Body of pancreas (tissue), 4 donors: Measurements from ENCODE around the gene FURIN. TPM values are rescaled to one million over a fixed set of nuclear protein-coding genes. Genes with fewer than 3 reads are reported as not detected.

ENCODE experiments used
- ATAC-seq: fragments of 150-250 bp; one replicate; pipeline ENCODE4 v1.9.1; 2016
- DNase-seq, 4 donors: peaks; one replicate each; pipeline ENCODE4 v3.0.0-alpha.2; 2019
- H3K27ac ChIP-seq, 4 donors: fragments of 200-600 bp; sonication (generic); 1 replicate in 3 of 4; 2 replicates in 1 of 4; pipeline versions ENCODE4 v1.5.1 to v1.6.1; 2016 to 2019; ENCODE audit warnings: mild to moderate bottlenecking in 1 of 4, mixed read lengths in 1 of 4, moderate library complexity in 1 of 4
- H3K27me3 ChIP-seq, 2 donors: fragments of 200-600 bp; sonication (generic); one replicate each; pipeline ENCODE4 v1.6.0; 2016; ENCODE audit warnings: mild to moderate bottlenecking in 1 of 2
- H3K36me3 ChIP-seq, 2 donors: fragments of 200-600 bp; sonication (generic); replicated peaks in 1 of 2; 2 replicates each; pipeline ENCODE4 v1.5.1; 2016; ENCODE audit warnings: low read depth in 2 of 2; ENCODE audit not compliant: insufficient read depth in 1 of 2
- H3K4me1 ChIP-seq: fragments of 200-600 bp; sonication (generic); one replicate; pipeline ENCODE4 v1.6.0; 2016
- H3K4me3 ChIP-seq, 2 donors: fragments of 200-600 bp; sonication (generic); 1 replicate in 1 of 2; 2 replicates in 1 of 2; pipeline ENCODE4 v1.5.1; 2016 to 2019
- H3K9me3 ChIP-seq, 3 donors: fragments of 200-600 bp; sonication (generic); 1 replicate in 2 of 3; 2 replicates in 1 of 3; pipeline ENCODE4 v1.5.1; 2016
- POLR2A ChIP-seq, 3 donors: fragments of 450-650 bp; IDR thresholded peaks; one replicate each; pipeline ENCODE4 v1.6.1; 2016; ENCODE audit warnings: antibody characterized with exemption in 3 of 3, mild to moderate bottlenecking in 2 of 3
- WGBS, 2 donors: methylation state at CpG; one replicate each; pipeline ENCODE4 v1.1.5; 2017; 5-methylcytosine and 5-hydroxymethylcytosine counted together
- intact Hi-C: fragments of 100-400 bp; cut with DNase I; formaldehyde crosslinking; loops from one replicate; pipeline ENCODE4 v1.15.1; 2023
- total RNA-seq, 2 donors: library from RNA; depleted of rRNA; stranded (reverse); fragments of >200 nt; gene quantifications; one replicate each; pipeline ENCODE4 v1.1.0, GENCODE V29; 2016
- TF ChIP-seq, protein P1 (sequence below), 7 experiments: fragments of 450-650 bp in 4 of 7; fragments of 200-600 bp in 3 of 7; sonication (generic) in 3 of 7; IDR thresholded peaks; one replicate each; pipeline ENCODE4 v1.5.1; 2016 to 2019; ENCODE audit warnings: antibody characterized with exemption in 7 of 7

The FURIN gene
- total RNA-seq, 2 donors from 2014 or later: 88.0 to 112 TPM

DNA sequence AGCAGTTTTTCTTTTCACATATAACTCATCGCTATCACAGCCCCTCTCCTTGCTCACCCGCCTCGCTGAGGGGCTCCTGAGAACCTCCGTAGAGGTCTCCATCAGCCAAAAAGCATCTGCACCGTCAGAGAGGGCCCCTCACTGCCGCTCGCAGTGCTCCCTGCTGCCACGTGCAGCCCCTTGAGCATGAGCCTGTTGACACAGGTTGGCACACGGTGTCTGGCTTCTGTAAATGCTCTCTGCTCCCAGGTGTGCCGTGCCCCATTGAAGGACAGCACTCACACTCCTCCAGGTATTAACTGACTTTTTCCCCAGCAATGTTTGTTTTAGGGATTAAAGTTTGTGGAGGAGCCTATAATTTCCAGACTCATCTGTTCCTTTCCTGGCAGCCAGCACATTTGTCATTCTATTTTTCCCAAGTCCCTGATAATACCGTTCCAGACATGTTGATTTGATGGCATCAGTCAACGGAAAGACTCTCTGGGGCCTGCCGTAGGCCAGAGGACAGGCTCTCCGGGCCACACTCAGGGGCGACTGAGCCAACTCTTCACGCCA lies 2.1 kb upstream of the FURIN start:
- Histone ChIP-seq H3K9me3 (no peaks in the 10 kb centered on the region), H3K4me3 (no peak overlapping the region), H3K27me3 (no peaks in the 10 kb centered on the region), H3K36me3 (no peaks in the 10 kb centered on the region), H3K4me1 (peaks cover 61% of the 10 kb centered on the region), H3K27ac (peak overlapping the region in 3 of 4 donors; percentile 24 to 35 (median 24))
- DNase-seq (peak in 2 of 4 donors; percentile 24 to 37), ATAC-seq (no peak)
- TF ChIP-seq POLR2A (IDR thresholded peaks at IDR 0.05): no peak
- TF ChIP-seq, protein P1, sequence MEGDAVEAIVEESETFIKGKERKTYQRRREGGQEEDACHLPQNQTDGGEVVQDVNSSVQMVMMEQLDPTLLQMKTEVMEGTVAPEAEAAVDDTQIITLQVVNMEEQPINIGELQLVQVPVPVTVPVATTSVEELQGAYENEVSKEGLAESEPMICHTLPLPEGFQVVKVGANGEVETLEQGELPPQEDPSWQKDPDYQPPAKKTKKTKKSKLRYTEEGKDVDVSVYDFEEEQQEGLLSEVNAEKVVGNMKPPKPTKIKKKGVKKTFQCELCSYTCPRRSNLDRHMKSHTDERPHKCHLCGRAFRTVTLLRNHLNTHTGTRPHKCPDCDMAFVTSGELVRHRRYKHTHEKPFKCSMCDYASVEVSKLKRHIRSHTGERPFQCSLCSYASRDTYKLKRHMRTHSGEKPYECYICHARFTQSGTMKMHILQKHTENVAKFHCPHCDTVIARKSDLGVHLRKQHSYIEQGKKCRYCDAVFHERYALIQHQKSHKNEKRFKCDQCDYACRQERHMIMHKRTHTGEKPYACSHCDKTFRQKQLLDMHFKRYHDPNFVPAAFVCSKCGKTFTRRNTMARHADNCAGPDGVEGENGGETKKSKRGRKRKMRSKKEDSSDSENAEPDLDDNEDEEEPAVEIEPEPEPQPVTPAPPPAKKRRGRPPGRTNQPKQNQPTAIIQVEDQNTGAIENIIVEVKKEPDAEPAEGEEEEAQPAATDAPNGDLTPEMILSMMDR (IDR thresholded peaks at IDR 0.05): no peak
- intact Hi-C loops: no loop called here
- 31 to 33% methylated on average over 14 to 15 of the region's 16 CpGs for WGBS, 2 donors

DNA sequence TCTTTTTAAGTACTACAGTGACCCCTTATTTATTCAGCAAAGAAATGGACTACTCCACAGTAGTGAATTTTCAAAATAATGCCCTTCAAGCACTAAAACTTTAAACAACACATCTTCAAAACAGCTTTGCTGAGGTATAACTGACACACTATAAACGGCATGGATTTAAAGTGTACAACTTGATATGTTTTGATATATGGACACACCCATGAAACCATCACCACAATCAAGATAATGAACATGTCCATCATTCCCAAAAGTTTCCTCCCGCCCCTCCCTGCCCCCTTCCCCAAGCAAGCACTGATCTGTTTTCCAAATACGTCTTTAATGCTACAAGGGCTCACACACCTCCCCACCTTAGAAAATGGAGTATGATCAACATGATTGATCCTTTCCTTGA lies 1.6 kb upstream of the FURIN start:
- peaks cover 55% of the 10 kb centered on the region for H3K4me1 ChIP-seq
- H3K4me3 ChIP-seq: no peak overlapping the region
- ATAC-seq: no peak
- intact Hi-C loops: no loop called here
- no peaks in the 10 kb centered on the region for H3K36me3 ChIP-seq
- DNase-seq: no peak
- no peak for TF ChIP-seq POLR2A (IDR thresholded peaks at IDR 0.05)
- TF ChIP-seq, protein P1 (IDR thresholded peaks at IDR 0.05): no peak
- no peaks in the 10 kb centered on the region for H3K9me3 ChIP-seq
- H3K27ac ChIP-seq: peak overlapping the region in 3 of 4 donors; percentile 24 to 35 (median 24)
- 68 to 78% methylated on average over 3 of the region's 3 CpGs for WGBS, 2 donors
- H3K27me3 ChIP-seq: no peaks in the 10 kb centered on the region

DNA sequence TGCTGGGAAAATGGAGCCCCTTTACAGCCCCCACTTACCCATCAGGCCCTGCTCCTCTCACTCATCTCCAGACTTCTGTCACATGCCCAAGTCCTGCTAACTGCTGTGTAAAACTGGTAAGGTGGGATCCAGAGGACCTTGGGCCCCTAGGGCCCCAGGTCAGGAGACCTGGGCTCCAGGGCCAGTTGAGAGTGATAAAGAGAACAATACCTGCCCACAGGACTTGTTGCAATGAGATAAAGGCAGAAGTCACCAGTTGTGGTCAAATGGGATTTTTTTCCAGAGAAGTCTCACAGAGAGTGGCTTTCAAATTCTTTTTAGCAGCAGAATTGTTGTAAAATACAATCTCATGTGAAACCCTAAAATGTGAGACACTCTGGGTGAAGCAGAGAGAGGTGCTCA lies 753 bp downstream of the FURIN start:
- no peaks in the 10 kb centered on the region for H3K9me3 ChIP-seq
- H3K4me3 ChIP-seq: no peak overlapping the region
- H3K36me3 ChIP-seq: no peaks in the 10 kb centered on the region
- no peaks in the 10 kb centered on the region for H3K27me3 ChIP-seq
- ATAC-seq (no peak), DNase-seq (no peak)
- intact Hi-C loops: no loop called here
- TF ChIP-seq, protein P1 (IDR thresholded peaks at IDR 0.05): no peak
- TF ChIP-seq POLR2A (IDR thresholded peaks at IDR 0.05): no peak
- peaks cover 66% of the 10 kb centered on the region for H3K4me1 ChIP-seq
- H3K27ac ChIP-seq: peak overlapping the region in 3 of 4 donors; percentile 3 to 95 (median 92)

DNA sequence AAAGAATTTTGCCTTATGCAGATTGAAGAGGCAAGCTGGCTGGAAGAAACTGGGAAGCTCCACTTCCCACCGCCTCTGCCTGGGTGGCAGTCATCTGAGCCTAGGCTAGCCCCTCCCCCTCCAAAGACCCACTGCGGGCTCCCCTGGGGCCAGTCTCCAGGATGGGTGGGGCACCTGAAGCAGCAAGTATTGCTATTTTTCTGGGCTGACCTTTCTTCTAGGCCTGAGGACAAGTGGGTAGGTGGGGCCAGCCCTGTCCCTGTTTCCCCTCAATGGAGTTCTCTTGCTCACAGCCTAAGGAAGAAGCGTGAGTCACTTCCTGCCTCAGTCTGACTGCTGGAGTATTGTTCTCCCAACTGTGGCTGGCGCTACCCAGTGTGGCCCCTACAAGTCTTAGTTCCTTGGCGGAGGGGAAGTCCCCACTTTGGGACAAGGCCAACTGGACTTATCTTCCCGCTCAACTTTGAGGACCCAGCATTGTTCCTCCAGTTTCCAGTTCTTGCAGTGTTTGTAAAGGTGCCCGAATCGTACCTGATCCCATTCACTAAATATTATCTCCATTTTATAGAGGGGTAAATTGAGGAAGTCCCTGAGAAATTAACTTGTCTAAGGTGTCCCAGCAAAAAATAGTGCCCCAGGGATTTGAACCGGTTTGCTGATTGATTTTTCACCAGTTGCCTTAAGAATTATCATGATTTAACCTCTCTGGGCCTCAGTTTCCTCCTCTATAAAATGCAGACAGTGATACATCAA lies 1.4 kb downstream of the FURIN start:
- intact Hi-C loops: no loop called here
- no peaks in the 10 kb centered on the region for H3K9me3 ChIP-seq
- H3K4me1 ChIP-seq: peaks cover 72% of the 10 kb centered on the region
- WGBS, 2 donors: 40 to 46% methylated on average over 5 to 9 of the region's 9 CpGs
- DNase-seq: peak in 3 of 4 donors; percentile 53 to 78 (median 58)
- TF ChIP-seq, protein P1 (IDR thresholded peaks at IDR 0.05): no peak
- peak in 1 of 3 donors; percentile 34 for TF ChIP-seq POLR2A (IDR thresholded peaks at IDR 0.05)
- H3K4me3 ChIP-seq: no peak overlapping the region
- no peaks in the 10 kb centered on the region for H3K36me3 ChIP-seq
- peak overlapping the region; percentile 83 to 95 (median 90) for H3K27ac ChIP-seq
- H3K27me3 ChIP-seq: no peaks in the 10 kb centered on the region
- peak; percentile 11 for ATAC-seq
